Activated CD8-positive, alpha-beta memory T cell treated with anti-CD3 and anti-CD28 coated beads, Interleukin-2, amount 10 ng/mL, durations not matched to agents 7 days and 5 days (primary cell): ENCODE measurements around the gene TLR1. TPM values are rescaled to one million over a fixed set of nuclear protein-coding genes. Genes with fewer than 3 reads are reported as not detected.

Experiments used
- ATAC-seq: fragments of 150-1000 bp; cut with Tn5 transposase; one replicate; pipeline ENCODE4 v1.10.0; 2021; ENCODE audit warnings: moderate library complexity
- CTCF ChIA-PET: fragments of 350-600 bp; sonication (Branson Sonifier 250); formaldehyde crosslinking; loops from one replicate; lab custom pipeline; 2021; ENCODE audit warnings: antibody characterized with exemption; lab: Charles Lee
- DNase-seq: peaks from one replicate; pipeline ENCODE4 v3.0.0-alpha.2; 2020
- H3K27ac Mint-ChIP-seq: one replicate; pipeline ENCODE4 v1.8.0; 2021; ENCODE audit warnings: mild to moderate bottlenecking, mixed read lengths
- H3K27me3 Mint-ChIP-seq: one replicate; pipeline ENCODE4 v1.8.0; 2021; ENCODE audit warnings: mixed read lengths
- H3K36me3 Mint-ChIP-seq: one replicate; pipeline ENCODE4 v1.8.0; 2021; ENCODE audit warnings: mild to moderate bottlenecking, mixed read lengths
- H3K4me1 Mint-ChIP-seq: one replicate; pipeline ENCODE4 v1.8.0; 2021; ENCODE audit warnings: mixed read lengths
- H3K4me3 Mint-ChIP-seq: one replicate; pipeline ENCODE4 v1.8.0; 2021; ENCODE audit warnings: mild to moderate bottlenecking, moderate library complexity, mixed read lengths
- H3K9me3 Mint-ChIP-seq: one replicate; pipeline ENCODE4 v1.8.0; 2022; ENCODE audit warnings: low read depth, mixed read lengths
- total RNA-seq, 2 experiments: library from RNA; stranded (reverse); gene quantifications; one replicate each; pipeline ENCODE4 v1.2.3, GENCODE V29; 2021

TLR1 gene
- total RNA-seq, 2 experiments from 2014 or later = 3.2 to 5.3 TPM

DNA sequence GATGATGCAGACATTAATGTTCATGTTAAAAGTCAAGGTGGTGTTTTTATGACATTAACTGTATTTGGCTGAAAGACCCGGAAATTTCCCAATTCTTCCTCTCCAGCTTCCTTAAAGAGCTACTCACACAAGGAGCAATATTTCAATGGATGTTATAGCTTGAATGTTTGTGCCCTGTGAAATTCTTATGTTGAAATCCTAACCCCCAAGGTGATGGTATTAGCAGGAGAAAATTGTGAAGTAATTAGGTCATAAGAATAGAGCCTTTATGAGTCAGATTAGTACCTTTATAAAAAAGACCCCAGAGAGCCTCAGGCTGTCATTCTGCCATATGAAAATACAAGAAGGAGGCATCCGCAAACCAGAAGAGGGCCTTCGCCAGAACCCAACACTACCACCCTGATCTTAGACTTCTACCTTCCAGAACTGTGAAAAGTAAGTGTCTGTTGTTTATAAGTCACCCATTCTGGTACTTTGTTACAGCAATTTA lies 3.6 kb downstream of the TLR1 start:
- ATAC-seq (no peak), DNase-seq (no peak)
- H3K4me1 Mint-ChIP-seq = peaks cover 23% of the 10 kb centered on the region
- H3K36me3 Mint-ChIP-seq = peaks cover 53% of the 10 kb centered on the region
- H3K27ac Mint-ChIP-seq = no peak overlapping the region
- peaks cover 18% of the 10 kb centered on the region for H3K9me3 Mint-ChIP-seq
- no peaks in the 10 kb centered on the region for H3K27me3 Mint-ChIP-seq
- CTCF ChIA-PET = interaction anchor here (0.8 kb wide), 1 partner anchor 19 kb away, joined by 3 read pairs; no protein-coding TSS in a partner anchor
- H3K4me3 Mint-ChIP-seq = no peak overlapping the region

DNA sequence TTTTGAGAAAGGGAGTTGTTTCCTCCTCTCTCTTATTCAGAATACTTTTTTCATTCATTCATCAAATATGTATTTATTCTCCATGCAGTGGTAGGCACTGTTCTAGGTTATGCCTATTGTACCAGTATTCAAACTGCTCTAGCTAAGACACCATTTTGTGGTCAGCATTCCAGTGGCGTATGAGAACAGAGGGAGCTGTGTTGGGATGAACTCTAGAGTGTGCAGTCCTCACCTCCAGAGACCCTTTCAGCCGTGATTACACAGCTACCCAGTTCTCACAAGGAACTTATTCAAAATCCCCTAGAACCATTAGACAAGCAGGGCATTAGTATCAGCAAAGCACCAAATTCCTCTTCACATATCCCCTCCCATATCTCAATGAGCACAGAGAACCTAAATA lies 4.2 kb downstream of the TLR1 start:
- ATAC-seq (no peak), DNase-seq (no peak)
- CTCF ChIA-PET = interaction anchor here (0.8 kb wide), 1 partner anchor 18 kb away, joined by 3 read pairs; no protein-coding TSS in a partner anchor
- Mint-ChIP-seq H3K4me3 (no peak overlapping the region), H3K36me3 (peaks cover 56% of the 10 kb centered on the region), H3K9me3 (peaks cover 21% of the 10 kb centered on the region), H3K4me1 (peaks cover 17% of the 10 kb centered on the region), H3K27me3 (no peaks in the 10 kb centered on the region), H3K27ac (no peak overlapping the region)

DNA sequence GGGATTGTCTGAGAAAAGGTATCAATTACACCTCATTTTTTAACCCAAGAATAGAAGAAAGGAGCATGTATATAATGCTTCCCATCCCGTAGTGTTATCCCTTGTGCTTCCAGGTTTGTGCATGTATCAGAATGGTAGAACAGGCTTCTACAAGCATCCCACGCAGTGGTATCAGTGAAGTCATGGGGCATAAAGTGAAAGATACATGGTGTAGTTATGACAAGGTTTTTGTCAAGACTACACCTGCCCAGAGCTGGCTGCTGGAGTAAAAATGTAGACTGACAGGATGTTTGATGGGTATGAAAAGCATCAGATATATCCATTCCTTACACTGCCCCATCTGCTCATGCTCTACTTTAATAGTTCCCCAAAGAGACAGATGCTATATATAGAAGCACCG lies 9.5 kb downstream of the TLR1 start:
- no peak overlapping the region for H3K4me3 Mint-ChIP-seq
- H3K9me3 Mint-ChIP-seq = peaks cover 15% of the 10 kb centered on the region
- ATAC-seq = no peak
- peaks cover 41% of the 10 kb centered on the region for H3K36me3 Mint-ChIP-seq
- no peak for DNase-seq
- H3K27me3 Mint-ChIP-seq = no peaks in the 10 kb centered on the region
- peaks cover 12% of the 10 kb centered on the region for H3K4me1 Mint-ChIP-seq
- CTCF ChIA-PET = interaction anchor here (1.7 to 2.3 kb wide), 2 partner anchors 13 to 35 kb away, joined by 7 to 9 read pairs; partner anchors contain the start of gene TLR10
- no peak overlapping the region for H3K27ac Mint-ChIP-seq

DNA sequence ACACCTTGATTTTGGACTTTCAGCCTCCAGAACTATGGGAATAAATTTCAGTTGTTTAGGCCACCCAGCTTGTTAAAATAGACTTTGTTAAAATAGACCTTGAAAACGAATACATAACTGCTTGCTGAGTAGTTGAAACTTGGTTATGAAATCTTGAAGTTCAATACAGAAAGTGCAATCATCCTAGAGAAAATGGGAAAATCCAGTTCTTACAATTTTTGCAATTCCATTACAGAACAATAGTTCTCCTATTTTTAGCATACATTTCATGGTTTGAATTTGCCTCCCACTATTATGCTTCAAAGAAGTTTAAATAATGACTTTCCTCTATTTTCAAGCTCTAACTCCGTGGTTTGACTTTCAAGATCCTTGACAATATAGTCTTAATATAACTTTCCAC lies 10.5 kb downstream of the TLR1 start:
- Mint-ChIP-seq H3K36me3 (peaks cover 37% of the 10 kb centered on the region), H3K27me3 (no peaks in the 10 kb centered on the region), H3K4me1 (peaks cover 12% of the 10 kb centered on the region), H3K27ac (no peak overlapping the region), H3K4me3 (no peak overlapping the region), H3K9me3 (peaks cover 12% of the 10 kb centered on the region)
- CTCF ChIA-PET = interaction anchor here (1.2 to 1.7 kb wide), 3 partner anchors 10 to 35 kb away, joined by 3 to 7 read pairs (median 4); partner anchors contain the start of genes TLR1 and TLR10
- no peak for DNase-seq
- no peak for ATAC-seq

DNA sequence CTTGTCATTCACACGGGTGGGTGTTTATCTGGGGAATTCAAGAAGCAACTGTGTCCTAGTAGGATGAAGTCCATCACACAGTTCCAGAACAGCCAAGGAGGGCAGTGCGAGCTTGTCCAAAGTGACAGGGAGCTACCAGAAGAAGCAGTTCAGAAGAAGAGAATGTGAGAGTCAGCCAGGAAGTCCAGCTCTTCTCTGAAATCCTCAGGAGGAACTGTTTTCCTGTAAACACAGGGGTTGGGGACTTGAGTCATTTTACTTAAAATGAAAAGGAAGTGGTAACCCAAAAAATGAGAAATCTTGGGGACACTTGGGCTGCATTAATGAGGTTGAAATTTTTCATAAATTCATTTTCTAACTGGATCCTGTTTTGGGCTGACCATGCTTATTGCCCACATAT lies 13.6 kb downstream of the TLR1 start:
- no peaks in the 10 kb centered on the region for H3K27me3 Mint-ChIP-seq
- ATAC-seq (no peak), DNase-seq (no peak)
- H3K9me3 Mint-ChIP-seq = peaks cover 8% of the 10 kb centered on the region
- peaks cover 17% of the 10 kb centered on the region for H3K36me3 Mint-ChIP-seq
- peaks cover 14% of the 10 kb centered on the region for H3K4me1 Mint-ChIP-seq
- CTCF ChIA-PET = interaction anchor here (1.3 to 1.8 kb wide), 3 partner anchors 13 to 72 kb away, joined by 4 to 7 read pairs (median 5); partner anchors contain the start of gene TLR1
- no peak overlapping the region for H3K4me3 Mint-ChIP-seq
- no peak overlapping the region for H3K27ac Mint-ChIP-seq

DNA sequence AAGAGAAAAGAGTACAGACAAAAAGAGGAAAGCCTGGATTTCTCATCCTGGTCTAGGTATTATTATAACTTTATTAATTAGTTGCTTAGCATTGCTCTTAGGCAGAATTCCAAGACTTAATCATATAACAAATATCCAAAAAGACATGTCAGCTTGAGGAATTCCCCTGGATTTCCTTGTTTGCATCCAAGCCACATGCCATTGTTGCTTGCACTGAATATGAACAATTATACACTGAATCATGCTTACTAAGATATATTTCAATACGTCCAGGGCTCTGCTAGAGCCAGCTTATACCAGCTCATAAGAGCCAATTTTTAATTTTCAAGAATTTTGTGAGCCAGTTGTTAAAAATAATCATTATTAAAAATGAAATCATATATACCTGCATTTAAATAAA lies 16.3 kb downstream of the TLR1 start:
- H3K9me3 Mint-ChIP-seq = peaks cover 2% of the 10 kb centered on the region
- H3K27me3 Mint-ChIP-seq = peaks cover 5% of the 10 kb centered on the region
- no peak overlapping the region for H3K27ac Mint-ChIP-seq
- CTCF ChIA-PET = interaction anchor here (2.1 to 2.2 kb wide), 2 partner anchors 16 to 29 kb away, joined by 8 to 9 read pairs; partner anchors contain the start of gene TLR1
- no peak for ATAC-seq
- peaks cover 14% of the 10 kb centered on the region for H3K4me1 Mint-ChIP-seq
- H3K4me3 Mint-ChIP-seq = no peak overlapping the region
- peaks cover 10% of the 10 kb centered on the region for H3K36me3 Mint-ChIP-seq
- no peak for DNase-seq

DNA sequence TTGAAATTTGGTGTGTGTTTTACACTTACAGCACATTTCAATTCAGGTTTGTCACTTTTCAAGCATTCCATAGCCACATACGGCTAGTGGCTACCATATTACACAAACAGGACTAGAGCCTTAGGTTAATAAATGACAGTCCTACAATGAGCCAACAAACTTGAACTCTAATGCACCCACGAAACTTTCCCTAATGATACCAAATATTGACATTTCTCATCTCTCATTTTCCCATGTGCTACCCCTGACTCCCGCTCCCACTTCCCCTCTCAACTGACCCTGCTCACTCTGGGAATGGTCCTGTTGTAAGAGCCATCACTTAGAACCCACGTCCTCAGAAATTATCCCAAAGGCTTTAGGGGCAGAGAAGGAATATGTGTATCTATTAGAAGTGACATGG lies 16.9 kb downstream of the TLR1 start:
- Mint-ChIP-seq H3K4me1 (peaks cover 15% of the 10 kb centered on the region), H3K27me3 (peaks cover 6% of the 10 kb centered on the region), H3K36me3 (peaks cover 10% of the 10 kb centered on the region), H3K9me3 (peaks cover 2% of the 10 kb centered on the region), H3K27ac (no peak overlapping the region), H3K4me3 (no peak overlapping the region)
- no peak for DNase-seq
- CTCF ChIA-PET = interaction anchor here (2.1 kb wide), 1 partner anchor 16 kb away, joined by 8 read pairs; the partner anchor contains the start of gene TLR1
- ATAC-seq = no peak

DNA sequence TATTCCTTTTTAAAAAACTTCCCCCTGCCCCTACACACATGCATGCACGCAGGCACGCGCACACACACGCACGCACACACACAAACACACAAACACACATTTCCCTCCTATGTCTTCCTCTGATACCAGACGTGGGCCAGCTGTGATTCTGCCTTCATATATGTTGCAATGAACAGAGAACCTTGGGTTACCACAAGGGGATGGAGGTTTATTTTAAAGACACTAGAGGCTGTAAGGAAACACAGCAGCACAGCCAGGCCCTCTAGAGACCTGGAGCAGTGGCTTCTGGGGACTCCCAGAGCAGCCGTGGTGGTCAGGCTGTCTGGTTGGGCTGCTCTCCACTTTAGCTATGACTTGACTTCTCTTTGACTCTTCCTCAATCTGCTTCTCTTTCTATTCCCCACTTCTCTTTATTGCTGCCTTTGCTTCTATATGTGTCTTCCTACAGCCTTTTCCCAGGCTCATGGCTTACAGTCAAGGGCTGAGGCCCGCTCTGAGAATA lies 18.6 kb downstream of the TLR1 start:
- CTCF ChIA-PET = no interaction called here
- no peak for ATAC-seq
- Mint-ChIP-seq H3K9me3 (peaks cover 2% of the 10 kb centered on the region), H3K4me1 (peaks cover 8% of the 10 kb centered on the region), H3K27ac (no peak overlapping the region), H3K4me3 (no peak overlapping the region), H3K36me3 (peaks cover 10% of the 10 kb centered on the region), H3K27me3 (peaks cover 11% of the 10 kb centered on the region)
- DNase-seq = no peak

DNA sequence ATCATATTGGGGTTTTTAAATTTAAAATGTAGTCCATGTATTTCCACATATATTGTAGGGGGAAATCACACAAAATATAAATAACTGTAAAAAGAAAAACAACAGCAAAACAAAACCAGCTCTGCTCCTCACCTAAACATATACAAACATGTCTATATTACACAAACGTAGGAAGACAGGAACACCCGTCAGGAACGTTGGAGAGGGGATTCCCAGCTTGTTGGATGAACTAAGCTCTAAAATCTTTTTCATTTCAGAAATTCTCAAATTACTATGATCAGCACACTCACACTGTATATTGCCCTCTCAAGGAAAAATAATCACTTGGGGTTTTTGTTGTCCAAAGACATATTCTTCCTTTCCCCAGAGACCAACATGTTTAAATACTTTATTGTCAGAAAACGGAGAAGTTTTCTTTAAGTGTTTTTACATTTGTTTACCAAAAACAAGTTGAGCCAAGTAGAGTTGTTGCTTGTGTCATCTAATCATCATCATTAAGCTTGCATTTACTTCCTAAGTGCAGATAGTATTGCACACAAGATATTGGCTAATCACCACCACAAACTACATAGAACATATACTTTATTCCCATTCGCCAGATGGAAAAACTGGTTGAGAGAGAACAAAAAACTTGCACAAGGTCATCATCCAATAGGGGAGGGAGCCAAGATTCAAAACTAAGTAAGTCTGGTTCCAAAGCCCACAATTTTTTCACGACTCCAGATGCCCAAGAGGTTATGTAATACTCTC lies 19.4 kb downstream of the TLR1 start:
- DNase-seq = no peak
- no peak for ATAC-seq
- CTCF ChIA-PET = interaction anchor here (0.7 to 4.4 kb wide), 3 partner anchors 26 to 606 kb away, joined by 3 to 17 read pairs (median 8); no protein-coding TSS in a partner anchor
- Mint-ChIP-seq H3K27ac (no peak overlapping the region), H3K4me1 (peaks cover 4% of the 10 kb centered on the region), H3K36me3 (peaks cover 6% of the 10 kb centered on the region), H3K27me3 (peaks cover 11% of the 10 kb centered on the region), H3K9me3 (peaks cover 2% of the 10 kb centered on the region), H3K4me3 (no peak overlapping the region)

DNA sequence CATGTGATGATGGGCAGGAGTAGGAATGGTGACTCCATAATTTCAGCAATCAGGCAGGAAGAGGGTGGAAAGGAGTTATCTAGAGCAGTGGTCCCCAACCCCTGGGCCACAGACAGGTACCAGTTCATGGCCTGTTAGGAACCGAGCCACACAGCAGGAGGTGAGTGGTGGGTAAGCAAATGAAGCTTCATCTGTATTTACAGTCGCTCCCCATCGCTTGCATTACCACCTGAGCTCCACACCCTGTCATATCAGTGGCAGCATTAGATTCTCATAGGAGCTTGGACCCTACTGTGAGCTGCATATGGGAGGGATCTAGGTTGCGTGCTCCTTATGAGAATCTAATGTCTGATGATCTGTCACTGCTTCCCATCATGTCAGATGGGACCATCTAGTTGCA lies 20.4 kb downstream of the TLR1 start:
- H3K4me1 Mint-ChIP-seq = peaks cover 4% of the 10 kb centered on the region
- no peak for ATAC-seq
- H3K4me3 Mint-ChIP-seq = no peak overlapping the region
- no peaks in the 10 kb centered on the region for H3K9me3 Mint-ChIP-seq
- H3K27ac Mint-ChIP-seq = no peak overlapping the region
- H3K36me3 Mint-ChIP-seq = no peaks in the 10 kb centered on the region
- DNase-seq = no peak
- CTCF ChIA-PET = interaction anchor here (1.8 to 4.4 kb wide), 3 partner anchors 21 to 605 kb away, joined by 8 to 20 read pairs (median 17); partner anchors contain the start of gene TLR1
- peaks cover 11% of the 10 kb centered on the region for H3K27me3 Mint-ChIP-seq

DNA sequence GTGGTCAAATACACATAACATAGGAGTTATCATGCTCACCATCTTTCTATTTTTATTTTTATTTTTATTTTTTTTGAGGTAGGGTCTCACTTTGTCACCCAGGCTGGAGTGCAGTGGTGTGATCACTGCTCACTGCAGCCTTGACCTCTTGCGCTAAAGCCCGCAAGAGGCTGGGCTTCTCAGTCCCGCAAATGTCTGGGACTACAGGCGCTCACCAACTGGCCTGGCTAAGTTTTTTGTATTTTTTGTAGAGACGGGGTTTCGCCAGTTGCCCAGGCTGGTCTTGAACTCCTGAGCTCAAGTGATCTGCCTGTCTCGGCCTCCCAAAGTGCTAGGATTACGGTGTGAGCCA lies 21.5 kb downstream of the TLR1 start:
- peaks cover 4% of the 10 kb centered on the region for H3K4me1 Mint-ChIP-seq
- no peak overlapping the region for H3K4me3 Mint-ChIP-seq
- ATAC-seq (no peak), DNase-seq (no peak)
- CTCF ChIA-PET = interaction anchor here (0.5 to 4.4 kb wide), 18 partner anchors 11 to 717 kb away, joined by 3 to 58 read pairs (median 4); partner anchors contain the start of gene TLR1
- H3K27me3 Mint-ChIP-seq = peaks cover 11% of the 10 kb centered on the region
- H3K36me3 Mint-ChIP-seq = no peaks in the 10 kb centered on the region
- no peak overlapping the region for H3K27ac Mint-ChIP-seq
- H3K9me3 Mint-ChIP-seq = no peaks in the 10 kb centered on the region

DNA sequence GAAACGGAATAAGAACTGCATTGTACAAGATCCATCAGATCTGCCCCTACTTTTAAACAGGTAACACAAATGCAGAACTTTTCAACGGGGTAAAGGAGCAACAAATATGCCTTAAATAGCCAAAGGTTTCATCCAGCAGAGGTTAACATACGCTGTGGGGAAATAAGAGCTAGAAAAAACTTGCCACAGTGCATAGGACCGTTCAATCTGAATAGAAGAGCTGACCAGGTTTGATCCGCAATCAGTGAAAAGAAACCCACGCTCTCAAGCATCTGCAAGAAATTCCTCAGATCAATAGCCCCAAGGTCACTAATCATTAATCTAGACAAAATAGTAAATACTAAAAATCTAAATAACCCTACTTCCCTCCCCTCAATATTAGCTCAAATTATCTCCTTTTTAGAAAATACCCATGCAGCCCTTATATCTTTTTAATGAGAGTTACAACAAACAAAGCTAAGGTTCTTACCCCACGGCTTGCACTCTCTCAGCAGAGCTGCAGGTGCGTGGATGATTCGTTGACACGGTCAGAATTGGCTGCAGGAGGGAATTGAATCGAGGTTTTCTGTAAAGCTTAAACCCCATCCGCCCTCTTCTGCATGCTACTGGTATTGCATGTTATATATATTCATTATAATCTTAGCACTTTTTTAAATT lies 22.0 kb downstream of the TLR1 start, which contains the start of gene TLR10:
Gene TLR10, minus strand, starts transcription at position 539 of the 657 bp plus-strand sequence. CDS start 7,400 bp downstream, outside the sequence.
- peak; percentile 51 for DNase-seq
- CTCF ChIA-PET = interaction anchor here (0.5 to 4.4 kb wide), 21 partner anchors 11 to 717 kb away, joined by 3 to 58 read pairs (median 4); partner anchors contain the start of genes TLR1 and TLR6
- no peaks in the 10 kb centered on the region for H3K36me3 Mint-ChIP-seq
- no peak within 1 kb of the TSS for H3K27ac Mint-ChIP-seq
- H3K4me3 Mint-ChIP-seq = no peak within 1 kb of the TSS
- H3K9me3 Mint-ChIP-seq = no peaks in the 10 kb centered on the region
- peak; percentile 39 for ATAC-seq
- H3K27me3 Mint-ChIP-seq = peaks cover 16% of the 10 kb centered on the region
- peaks cover 4% of the 10 kb centered on the region for H3K4me1 Mint-ChIP-seq

DNA sequence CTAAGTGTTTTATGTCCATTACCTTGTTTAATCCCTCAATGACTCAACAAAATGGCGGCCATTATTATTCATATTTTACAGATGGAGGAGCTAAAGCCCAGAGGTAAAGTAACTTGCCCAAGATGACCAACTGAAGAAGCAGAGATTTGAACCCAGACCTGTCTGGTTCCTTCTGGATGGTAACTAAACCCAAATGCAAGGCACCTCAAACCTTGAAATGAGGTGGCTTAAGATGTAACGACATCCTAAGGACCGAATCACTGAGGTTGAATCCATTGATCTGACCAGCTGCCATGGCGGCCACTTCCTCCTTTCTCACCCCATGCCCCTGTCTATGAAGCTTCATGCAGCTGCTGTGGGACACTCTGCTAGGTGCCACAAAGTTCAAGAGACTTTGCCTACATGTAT lies 22.7 kb downstream of the TLR1 start:
- CTCF ChIA-PET = interaction anchor here (1.2 to 4.4 kb wide), 13 partner anchors 10 to 603 kb away, joined by 3 to 58 read pairs (median 6); partner anchors contain the start of gene TLR1
- H3K9me3 Mint-ChIP-seq = peaks cover 3% of the 10 kb centered on the region
- H3K36me3 Mint-ChIP-seq = peaks cover 2% of the 10 kb centered on the region
- H3K4me1 Mint-ChIP-seq = peaks cover 4% of the 10 kb centered on the region
- H3K27me3 Mint-ChIP-seq = peaks cover 22% of the 10 kb centered on the region
- ATAC-seq = no peak
- H3K27ac Mint-ChIP-seq = no peak overlapping the region
- no peak overlapping the region for H3K4me3 Mint-ChIP-seq
- DNase-seq = no peak
